NCI-H2227 (cell line): ENCODE results near the gene MUC5AC.
"Not testable (repeated sequence)": the region's sequence is repeated elsewhere in the genome, so short reads cannot be mapped to it uniquely, and the experiment has no call there.

Source experiments
- DNase-seq: peaks from one replicate; lab custom pipeline; 2025; ENCODE audit not compliant: unreplicated experiment; lab: John Stamatoyannopoulos, UW

MUC5AC gene, protein sequence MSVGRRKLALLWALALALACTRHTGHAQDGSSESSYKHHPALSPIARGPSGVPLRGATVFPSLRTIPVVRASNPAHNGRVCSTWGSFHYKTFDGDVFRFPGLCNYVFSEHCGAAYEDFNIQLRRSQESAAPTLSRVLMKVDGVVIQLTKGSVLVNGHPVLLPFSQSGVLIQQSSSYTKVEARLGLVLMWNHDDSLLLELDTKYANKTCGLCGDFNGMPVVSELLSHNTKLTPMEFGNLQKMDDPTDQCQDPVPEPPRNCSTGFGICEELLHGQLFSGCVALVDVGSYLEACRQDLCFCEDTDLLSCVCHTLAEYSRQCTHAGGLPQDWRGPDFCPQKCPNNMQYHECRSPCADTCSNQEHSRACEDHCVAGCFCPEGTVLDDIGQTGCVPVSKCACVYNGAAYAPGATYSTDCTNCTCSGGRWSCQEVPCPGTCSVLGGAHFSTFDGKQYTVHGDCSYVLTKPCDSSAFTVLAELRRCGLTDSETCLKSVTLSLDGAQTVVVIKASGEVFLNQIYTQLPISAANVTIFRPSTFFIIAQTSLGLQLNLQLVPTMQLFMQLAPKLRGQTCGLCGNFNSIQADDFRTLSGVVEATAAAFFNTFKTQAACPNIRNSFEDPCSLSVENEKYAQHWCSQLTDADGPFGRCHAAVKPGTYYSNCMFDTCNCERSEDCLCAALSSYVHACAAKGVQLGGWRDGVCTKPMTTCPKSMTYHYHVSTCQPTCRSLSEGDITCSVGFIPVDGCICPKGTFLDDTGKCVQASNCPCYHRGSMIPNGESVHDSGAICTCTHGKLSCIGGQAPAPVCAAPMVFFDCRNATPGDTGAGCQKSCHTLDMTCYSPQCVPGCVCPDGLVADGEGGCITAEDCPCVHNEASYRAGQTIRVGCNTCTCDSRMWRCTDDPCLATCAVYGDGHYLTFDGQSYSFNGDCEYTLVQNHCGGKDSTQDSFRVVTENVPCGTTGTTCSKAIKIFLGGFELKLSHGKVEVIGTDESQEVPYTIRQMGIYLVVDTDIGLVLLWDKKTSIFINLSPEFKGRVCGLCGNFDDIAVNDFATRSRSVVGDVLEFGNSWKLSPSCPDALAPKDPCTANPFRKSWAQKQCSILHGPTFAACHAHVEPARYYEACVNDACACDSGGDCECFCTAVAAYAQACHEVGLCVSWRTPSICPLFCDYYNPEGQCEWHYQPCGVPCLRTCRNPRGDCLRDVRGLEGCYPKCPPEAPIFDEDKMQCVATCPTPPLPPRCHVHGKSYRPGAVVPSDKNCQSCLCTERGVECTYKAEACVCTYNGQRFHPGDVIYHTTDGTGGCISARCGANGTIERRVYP (N-terminal part only)

DNA sequence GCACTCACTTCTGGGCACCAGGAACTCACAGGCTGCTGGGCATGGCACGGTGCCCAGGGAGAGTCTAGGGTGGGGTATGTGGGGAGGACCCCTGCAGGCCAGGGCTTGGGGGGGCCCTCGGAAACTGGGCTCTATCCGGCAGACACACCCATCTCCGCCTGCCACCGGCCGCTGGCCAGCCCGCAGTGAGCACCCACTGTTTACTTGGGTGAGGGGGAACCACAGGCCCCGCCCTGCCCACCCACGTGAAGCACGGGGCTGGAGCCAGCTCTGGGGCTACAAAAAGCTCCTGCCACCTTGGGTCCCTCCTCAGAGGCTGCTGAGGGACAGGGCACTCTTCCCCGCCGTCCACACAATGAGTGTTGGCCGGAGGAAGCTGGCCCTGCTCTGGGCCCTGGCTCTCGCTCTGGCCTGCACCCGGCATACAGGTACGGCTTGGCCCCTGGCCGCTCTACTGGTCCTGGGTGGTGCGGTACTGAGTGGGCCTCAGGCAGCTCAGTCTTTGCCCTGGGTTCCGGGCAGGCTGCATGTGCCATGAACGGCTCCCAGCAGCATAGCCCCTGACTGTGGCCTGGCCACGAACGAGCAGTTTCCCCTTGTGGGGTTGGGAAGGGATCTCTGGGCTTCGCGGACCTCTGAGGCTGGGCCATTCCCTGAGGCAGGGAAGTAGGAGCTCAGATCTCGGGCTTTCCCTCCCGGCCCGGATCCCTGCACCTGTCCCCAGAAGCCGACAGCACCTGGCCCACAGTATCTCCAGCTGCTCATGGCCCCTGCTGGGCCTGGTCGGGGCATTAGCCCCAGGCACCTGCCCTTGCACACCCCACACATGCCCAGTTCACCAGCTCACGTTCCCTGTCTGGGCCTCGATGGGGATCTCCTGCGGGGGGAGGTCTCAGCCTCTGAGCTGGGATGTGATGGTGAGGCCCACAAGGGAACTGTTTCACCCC, at the start of gene MUC5AC:
Gene MUC5AC (plus strand): TSS at position 309 of the 947 bp plus-strand sequence. CDS start 47 bp downstream, at position 356.
- no peak for DNase-seq

DNA sequence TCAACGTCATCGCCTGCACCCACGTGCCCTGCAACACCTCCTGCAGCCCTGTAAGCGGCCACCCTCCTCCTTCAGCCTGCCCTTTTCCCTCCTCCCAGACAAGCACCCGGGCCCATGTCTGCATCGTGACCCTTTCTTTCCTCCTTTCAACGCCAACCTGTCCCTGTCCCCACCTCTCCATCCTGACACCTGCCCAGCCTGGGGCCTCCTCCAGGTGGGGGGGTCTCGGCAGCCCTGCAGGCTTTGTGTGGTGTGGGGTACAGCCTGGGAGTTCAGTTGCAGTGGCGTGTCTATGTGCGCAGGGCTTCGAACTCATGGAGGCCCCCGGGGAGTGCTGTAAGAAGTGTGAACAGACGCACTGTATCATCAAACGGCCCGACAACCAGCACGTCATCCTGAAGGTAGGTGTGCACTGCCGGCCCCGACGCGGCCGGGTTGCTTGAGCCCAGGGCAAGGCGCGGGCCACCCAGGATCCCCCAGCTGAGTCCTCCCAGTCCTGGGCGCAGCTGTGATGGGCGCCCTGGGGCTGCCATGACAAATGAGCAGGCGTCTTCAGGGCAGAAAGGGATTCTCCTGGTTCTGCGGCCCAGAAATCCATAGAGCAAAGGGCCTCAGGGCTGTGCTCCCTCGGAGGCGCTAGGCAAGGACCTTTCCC, 49.4 kb upstream of the MUC5AC start:
- DNase-seq, result no peak

DNA sequence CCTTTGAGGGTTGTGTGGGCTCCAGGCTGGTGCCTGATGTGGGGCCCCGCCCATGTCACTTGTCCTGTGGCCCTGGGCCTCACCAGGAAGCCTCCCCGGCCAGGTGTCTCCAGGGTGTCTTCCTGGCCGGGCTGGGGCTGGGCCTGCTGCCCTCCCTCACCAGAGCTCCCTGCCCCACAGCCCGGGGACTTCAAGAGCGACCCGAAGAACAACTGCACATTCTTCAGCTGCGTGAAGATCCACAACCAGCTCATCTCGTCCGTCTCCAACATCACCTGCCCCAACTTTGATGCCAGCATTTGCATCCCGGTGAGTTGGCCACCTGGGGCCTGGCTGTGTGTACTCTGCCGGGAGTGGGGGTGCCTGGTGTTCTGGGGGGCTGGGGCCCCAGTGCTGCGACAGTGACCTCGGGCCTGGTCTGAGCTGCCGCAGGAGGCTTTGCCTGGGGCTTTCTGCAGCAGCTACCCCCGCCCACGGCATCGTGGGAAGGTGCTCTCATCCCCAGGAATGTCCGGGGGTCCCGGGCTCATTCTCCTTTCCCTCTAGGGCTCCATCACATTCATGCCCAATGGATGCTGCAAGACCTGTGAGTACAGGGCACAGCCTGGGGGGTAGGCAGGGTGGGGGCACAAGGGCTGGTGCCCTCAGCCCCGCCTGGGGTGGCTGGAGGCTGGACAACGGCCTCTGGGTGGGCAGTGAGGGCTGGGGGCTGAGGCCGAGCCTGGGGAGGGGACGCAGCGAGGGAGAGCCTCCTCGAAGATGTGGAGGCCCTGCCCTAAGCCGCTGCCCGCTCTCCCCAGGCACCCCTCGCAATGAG, 48.4 kb upstream of the MUC5AC start:
- DNase-seq, result no peak

DNA sequence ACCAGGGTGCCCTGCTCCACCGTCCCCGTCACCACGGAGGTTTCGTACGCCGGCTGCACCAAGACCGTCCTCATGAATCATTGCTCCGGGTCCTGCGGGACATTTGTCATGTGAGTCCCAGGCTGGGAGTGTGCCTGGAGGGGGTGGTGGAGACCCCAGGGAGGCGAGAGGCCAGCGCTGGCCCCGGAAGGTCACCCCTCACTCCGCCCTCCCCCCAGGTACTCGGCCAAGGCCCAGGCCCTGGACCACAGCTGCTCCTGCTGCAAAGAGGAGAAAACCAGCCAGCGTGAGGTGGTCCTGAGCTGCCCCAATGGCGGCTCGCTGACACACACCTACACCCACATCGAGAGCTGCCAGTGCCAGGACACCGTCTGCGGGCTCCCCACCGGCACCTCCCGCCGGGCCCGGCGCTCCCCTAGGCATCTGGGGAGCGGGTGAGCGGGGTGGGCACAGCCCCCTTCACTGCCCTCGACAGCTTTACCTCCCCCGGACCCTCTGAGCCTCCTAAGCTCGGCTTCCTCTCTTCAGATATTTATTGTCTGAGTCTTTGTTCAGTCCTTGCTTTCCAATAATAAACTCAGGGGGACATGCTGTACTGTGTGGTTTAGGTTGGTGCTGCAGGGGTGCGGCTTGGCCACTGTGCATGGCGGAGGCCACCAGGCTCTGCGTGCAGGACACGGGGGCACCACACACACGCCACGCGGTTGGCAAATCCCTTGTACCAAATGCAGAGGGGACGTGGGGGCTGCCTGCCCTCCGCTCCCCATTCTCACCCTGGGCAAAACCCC, 47.6 kb upstream of the MUC5AC start:
- DNase-seq, result no peak

DNA sequence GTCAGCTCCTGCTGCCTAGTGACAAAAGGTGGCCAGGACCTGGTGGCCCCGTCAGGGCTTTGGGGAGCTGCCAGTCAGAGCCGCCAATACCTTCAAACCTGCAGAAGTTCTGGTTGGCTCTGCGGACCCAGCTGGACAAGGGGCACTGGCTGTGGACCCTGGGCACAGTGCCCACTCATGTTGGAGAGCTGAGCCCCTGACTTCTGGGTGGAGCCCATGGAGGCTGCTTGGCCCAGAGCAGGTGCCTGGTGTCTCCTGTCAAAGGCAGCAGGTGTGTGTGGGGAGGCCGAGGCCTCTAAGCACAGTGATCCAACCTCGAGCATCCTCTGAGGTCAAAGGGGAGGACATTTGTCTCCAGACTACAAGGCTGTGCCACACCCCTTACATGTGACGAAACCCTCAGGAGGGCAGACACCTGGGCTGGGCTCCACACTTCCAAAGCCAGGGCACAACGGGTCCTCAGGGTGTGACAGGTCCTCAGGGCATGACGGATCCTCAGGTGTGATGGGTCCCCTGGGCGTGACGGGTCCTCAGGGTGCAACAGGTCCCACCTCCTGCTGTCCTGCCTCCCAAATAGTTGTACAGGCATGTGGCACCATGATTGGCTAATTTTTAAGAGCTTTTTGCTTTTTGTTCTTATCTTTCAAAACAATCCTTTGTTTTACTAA, 46.1 kb upstream of the MUC5AC start:
- no peak for DNase-seq

DNA sequence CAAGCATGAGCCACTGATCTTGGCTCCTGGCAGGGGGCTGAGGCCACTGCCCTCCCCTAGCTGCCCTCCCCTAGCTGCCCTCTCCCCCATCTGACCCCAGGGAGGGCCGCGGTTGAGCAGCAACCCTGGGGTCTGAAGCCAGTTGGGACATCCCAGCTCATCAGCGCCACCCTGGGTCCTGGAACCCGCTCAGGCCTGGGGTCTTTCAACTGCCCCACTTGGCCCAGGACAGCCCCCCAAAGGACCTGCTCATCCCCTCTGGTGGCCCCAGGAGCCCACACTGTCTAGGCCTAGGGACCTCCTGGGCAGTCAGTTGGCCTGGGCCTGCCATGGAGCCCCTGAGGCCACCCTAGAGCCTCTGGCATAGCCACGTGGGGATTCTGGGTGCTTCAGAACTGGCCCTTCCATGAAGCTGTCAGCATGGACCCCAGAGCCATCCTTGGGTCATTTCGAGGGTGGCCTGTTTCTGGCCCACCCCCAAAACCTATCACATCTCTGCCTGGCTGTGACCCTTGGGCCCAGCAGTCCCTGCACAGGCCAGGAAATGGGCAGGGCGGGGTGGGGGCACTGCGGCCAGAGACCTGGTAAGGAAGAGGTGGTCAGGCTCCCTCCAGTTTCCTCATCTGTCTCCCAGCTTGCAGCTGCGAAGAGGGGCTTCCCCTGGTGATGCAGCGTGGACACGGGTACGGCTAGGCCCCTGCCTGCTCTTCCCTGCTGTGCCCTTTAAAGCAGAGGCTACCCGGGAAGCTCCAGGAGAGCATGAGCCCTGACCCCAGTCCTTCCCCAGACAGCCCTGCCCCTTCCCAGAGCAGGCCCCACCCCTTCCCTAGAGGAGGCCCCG, 45.2 kb upstream of the MUC5AC start:
- no peak for DNase-seq

DNA sequence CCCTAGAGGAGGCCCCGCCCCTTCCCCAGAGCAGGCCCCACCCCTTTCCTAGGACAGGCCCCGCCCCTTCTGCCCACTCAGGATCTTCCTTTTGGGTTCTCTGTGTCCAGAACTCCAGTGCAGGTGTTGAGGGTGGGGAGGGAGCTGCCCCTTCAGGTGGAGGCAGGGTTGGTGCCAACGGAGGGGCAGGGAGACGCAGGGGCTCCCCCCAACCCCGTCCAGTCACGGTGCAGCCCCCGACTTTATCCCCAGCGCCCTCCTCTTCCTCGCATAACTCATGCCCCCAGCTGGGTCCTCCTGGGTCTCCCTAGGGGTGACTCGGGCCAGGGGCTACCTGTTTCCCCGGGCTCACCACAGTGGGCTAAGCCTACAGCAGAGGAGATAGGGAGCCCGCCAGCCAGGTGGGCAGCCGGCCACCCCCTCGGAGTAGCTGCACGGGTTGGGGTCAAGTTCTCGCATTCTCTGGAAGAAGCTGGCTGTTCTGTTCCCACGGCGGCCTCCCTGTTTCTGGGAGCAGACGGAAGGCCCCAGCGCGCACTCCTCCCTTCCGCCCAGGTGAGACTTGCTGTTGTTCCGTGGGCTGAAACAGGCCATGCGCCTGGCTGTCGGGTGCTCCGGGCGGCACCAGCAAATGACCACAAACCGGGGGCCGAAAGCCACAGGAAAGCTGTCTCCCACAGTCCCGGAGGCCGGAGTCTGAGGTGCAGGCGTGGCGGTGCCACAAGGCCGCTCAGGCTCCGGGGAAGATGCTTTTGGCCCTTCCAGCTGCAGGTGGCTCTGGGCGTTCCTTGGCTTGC, 44.1 kb upstream of the MUC5AC start:
- DNase-seq, result no peak

DNA sequence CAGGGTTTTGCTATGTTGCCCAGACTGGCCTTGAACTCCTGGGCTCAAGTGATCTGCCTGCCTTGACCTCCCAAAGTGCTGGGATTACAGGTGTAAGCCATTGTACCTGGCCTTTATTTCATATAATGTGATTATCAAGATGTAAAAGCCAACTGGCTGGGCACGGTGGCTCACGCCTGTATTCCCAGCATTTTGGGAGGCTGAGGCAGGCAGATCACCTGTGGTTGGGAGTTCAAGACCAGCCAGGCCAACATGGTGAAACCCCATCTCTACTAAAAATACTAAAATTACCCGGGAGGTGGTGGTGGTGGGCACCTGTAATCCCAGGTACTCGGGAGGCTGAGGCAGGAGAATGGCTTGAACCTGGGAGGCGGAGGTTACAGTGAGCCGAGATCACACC, 42.5 kb upstream of the MUC5AC start:
- DNase-seq, result not testable (repeated sequence)

DNA sequence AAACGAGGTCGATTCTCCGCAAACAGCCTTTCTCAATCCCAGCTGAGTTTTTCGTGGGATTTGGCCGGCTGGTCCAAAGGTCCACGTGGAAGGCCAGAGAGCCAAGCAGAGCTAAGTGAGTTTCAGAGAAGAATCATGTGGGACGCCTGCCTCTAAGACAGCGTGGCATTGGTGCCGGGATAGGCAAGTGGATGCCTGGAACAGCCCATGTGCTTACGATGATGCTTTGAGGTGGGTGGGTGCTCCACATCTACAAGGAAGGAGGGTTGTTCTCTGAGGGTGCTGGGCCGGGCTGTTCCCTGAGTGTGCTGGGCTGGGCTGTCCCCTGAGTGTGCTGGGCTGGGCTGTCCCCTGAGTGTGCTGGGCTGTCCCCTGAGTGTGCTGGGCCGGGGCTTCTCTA, 41.6 kb upstream of the MUC5AC start:
- DNase-seq, result no peak

DNA sequence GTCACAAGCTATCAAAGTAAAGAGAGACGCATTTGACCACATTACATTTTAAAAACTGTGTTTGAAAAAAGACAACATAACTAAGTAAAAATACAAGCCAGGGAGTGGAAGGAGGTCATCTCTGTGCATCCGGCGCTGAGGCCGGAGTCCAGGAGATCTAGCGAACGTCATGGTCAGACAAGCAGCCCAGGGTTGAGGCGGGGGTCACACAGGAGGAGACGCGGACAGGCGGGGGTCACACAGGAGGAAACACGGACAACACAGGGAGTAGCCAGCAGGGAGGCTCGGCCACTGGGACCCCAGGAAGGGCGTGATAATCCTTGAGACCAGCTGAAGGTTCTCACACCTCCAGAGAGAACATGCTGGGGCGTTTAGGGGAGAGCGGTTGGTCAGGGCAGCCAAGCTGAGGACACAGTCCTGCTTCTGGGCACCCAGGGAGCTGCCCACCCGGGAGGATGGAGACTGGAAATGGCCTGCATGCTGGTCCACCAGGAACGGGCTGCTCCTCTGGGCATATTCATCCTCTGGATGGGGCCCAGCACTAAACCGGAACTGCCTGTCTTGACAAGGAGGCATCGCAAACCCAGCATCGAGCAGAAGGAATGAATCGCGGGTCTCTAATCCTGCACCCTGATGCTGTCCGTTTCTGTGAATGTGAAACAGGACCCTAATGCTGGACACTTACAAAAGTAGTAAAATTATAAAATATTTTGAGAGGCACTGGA, 40.9 kb upstream of the MUC5AC start:
- no peak for DNase-seq

DNA sequence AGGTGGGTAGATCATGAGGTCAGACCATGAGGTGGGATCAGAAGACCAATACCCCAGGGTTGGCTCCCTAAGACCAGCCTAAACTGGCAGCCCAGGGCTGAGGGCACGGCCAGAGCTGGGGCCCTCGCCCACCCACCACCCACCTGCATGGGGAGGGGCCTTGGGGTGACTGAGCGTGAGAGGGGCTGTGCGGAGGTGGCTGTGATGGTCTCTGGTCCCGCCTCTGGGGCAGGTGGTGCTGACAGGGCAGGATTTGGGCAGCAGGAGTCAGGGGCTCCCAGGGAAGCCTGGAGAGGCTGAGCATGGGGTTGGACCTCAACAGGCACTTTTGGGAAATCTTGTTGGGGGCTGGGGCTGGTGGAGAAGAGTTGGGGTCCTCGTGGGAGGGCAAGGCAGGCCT, 39.8 kb upstream of the MUC5AC start:
- no peak for DNase-seq

DNA sequence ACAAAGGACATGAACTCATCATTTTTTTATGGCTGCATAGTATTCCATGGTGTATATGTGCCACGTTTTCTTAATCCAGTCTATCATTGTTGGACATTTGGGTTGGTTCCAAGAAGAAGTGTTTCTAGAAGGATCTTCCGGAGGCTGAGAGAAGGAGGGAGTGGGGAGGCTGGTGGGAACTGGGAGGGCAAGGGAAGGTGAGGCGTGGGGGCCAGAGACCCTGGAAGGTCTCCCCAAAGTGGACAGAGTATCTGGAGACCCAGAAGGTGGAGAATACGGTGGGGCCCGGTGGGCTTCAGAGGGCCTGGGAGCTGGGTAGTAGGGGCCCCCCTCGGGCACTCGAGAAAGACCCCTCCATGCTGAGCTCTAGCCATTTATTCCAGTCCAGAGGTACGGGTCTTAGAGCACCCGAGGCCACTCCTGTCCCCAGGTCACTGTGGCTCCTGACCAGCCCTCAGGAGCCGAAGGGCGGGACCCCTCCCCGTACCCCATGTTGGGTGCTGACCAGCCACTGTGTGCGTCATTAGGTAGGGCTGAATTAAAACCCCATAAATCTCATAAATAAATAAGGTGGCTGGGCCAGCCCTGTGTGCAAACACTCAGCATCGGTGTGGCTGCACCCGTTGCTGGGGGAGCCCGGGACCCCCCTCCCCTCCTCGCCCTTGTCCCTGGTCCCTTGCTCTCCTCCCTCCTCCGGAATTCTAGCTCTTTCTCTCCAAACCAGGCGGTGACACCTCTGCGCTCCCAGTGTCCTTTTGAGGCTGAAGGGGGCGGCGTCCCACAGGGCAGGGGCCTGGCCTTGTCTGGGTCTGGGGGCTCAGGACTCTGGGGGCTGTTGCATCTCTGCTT, 38.8 kb upstream of the MUC5AC start:
- no peak for DNase-seq

DNA sequence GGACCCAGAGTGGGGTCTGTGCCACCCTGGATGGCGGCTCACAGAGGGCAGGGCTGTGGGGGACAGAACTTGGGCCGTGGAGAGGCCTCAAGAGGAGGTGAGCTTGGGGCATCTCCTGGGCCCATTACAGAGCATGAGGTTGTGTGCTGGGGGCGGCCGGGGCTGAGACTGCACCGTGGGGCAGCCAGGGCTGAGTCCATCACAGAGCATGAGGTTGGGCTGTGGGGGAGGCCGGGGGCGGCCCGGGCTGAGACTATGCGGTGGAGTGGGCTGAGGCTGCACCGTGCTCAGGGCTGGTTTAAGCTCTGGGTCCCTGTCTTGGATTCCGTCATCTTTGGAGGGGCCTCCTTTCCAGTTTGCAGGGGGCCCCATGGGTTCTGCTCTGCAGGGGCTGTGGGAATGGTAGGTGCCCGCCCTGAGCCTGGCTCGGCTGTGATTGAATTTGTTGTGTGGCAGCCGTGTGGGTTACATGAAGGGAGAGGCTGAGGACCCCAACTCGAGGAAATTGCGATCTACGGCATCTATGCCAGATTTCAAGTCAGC, 38.1 kb upstream of the MUC5AC start:
- DNase-seq, result no peak
